ENCODE measurements around the gene MYO18B. TPM values are rescaled to one million over a fixed set of nuclear protein-coding genes. Genes with fewer than 3 reads are reported as not detected.

MYO18B gene
- total and polyA plus RNA-seq, 2 of the 8 experiments (the other 6 are each of a cell fraction or from before 2014, with no cell fraction given), result 0.62 to 0.78 TPM

GRCh38 chr22:25838960-25839741 is 97.2 kb downstream of the MYO18B start (continued):
- no peak for TF ChIP-seq SP1 (IDR thresholded peaks at IDR 0.05; ENCODE audit: low read depth, low read length)
- no peak for TF ChIP-seq GABPA (IDR thresholded peaks at IDR 0.05; ENCODE audit: borderline replicate concordance, insufficient read depth, low read length)
- no peak for TF ChIP-seq CHD1 (IDR thresholded peaks at IDR 0.05; ENCODE audit: low read depth, low read length)
- TF ChIP-seq NANOG (IDR thresholded peaks at IDR 0.05; ENCODE audit: insufficient read depth, low read depth, low read length, poor library complexity, severe bottlenecking), result no peak
- no peak for TF ChIP-seq SIRT6 (IDR thresholded peaks at IDR 0.05; ENCODE audit: low read length)
- TF ChIP-seq USF2 (IDR thresholded peaks at IDR 0.05; ENCODE audit: low read length), result no peak
